Subcutaneous abdominal adipose tissue (tissue), 5 donors: ENCODE data around the gene WRAP53.

Experiments
- H3K27ac ChIP-seq: one replicate; pipeline ENCODE4 v1.7.0; 2013; ENCODE audit warnings: low read depth, mild to moderate bottlenecking, inconsistent platforms, low read length, moderate library complexity
- H3K27me3 ChIP-seq, 5 donors: one replicate each; pipeline ENCODE4 v1.7.0; 2013; ENCODE audit warnings: low read length in 5 of 5, inconsistent platforms in 1 of 5; ENCODE audit not compliant: control insufficient read depth in 5 of 5, insufficient read depth in 4 of 5
- H3K36me3 ChIP-seq, 5 donors: one replicate each; pipeline ENCODE4 v1.7.0; 2013; ENCODE audit warnings: low read length in 5 of 5; ENCODE audit not compliant: control insufficient read depth in 5 of 5, insufficient read depth in 5 of 5
- H3K4me1 ChIP-seq, 5 donors: one replicate each; pipeline ENCODE4 v1.7.0; 2013; ENCODE audit warnings: low read length in 5 of 5, mild to moderate bottlenecking in 3 of 5, moderate library complexity in 1 of 5; ENCODE audit not compliant: control insufficient read depth in 5 of 5, insufficient read depth in 5 of 5
- H3K4me3 ChIP-seq, 5 donors: one replicate each; pipeline ENCODE4 v1.7.0; 2013; ENCODE audit warnings: low read length in 5 of 5, low read depth in 1 of 5
- H3K9ac ChIP-seq, 5 donors: one replicate each; pipeline ENCODE4 v1.7.0; 2013; ENCODE audit warnings: low read length in 5 of 5, mild to moderate bottlenecking in 4 of 5, moderate library complexity in 3 of 5
- H3K9me3 ChIP-seq, 5 donors: one replicate each; pipeline ENCODE4 v1.7.0; 2013; ENCODE audit warnings: low read length in 5 of 5; ENCODE audit not compliant: control insufficient read depth in 5 of 5
- donor health status: healthy.
- donor health status: healthy.
- donor health status: healthy.
- donor health status: healthy.
- donor health status: healthy.

Gene WRAP53

DNA sequence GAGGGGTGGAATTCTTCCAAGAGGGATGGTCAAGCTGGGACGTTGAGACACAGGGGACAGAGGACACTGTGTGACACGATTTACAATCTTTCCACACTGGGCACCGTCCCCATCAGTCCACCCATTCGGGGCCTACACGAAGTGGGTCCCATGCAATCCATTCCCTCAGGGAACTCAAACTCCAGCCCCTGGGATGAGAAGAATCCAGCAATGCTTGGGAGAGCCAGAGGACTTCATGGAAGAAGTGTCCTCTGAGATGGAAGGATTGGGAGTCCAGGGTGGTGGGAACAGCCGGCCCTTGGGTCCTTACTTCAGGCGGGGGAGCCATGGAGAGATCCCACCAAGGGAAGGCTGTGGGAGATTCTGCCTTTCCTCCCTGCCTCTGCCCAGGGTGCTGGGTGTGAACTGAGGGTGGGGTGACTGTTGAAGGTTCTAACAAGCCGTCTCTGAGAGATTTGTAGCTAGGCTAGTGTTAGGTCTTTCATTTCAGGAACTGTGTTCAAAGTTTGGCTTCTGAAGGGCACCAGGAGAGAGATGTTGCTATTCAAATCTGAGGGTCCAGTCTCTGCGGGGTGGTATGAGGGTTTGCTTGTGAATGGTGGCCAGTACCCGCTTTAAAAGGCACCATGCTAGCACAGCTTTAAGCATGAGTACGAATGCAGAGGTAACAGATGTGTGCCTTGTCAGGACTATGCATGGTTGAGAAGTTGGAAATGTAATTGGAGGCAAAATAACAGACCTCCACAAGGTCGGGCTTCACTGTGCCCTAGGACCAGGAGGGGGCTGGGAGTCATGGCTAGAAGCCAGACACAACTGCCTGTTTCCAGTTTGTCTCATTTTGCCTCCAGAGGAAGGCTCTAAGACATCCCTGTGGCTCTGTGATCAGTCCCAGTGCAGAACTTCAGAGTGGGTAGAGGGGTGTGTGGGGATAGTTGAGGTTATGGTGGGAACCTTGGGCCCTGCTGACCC lies 35.6 kb upstream of the WRAP53 start:
- Histone ChIP-seq H3K4me1 (peaks cover 0 to 21% (median 18%) of the 10 kb centered on the region in 5 donors), H3K27ac (no peak overlapping the region), H3K9me3 (no peaks in the 10 kb centered on the region), H3K36me3 (no peaks in the 10 kb centered on the region), H3K9ac (no peak overlapping the region), H3K4me3 (no peak overlapping the region), H3K27me3 (peaks cover 13 to 41% (median 34%) of the 10 kb centered on the region in 5 donors)

DNA sequence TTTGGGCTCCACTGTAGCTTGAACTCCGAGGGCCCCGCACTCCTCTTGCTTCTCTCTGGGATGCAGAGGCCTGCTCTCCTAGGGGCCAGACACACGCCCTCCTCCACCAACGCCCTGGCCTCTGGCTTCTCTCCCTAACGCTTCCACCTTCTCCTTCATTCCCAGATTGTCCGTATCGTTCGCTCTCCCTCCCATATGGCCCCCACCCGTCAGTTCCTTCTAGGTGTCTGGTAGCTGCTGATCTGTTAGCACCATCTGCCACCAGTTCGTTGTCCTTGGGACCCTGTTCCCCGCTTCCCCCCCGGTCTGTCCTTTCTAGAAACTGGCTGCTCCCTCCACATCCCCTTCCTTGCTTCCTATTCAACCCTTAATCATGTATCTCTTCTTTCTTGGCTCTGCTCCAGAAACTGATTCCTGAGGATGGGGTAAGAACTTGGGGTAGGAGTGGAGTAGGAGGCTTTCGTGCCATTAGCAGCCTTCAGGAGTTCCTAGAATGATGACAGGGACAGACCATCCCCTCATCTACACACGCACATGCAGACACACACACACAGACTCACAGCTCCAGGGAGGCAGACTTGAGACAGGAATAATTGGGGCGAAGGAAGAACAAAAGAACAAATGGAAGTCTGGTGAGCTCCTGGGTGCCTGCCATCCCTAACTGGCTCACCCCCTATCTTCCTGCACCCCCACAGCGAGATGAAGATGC lies 33.3 kb upstream of the WRAP53 start:
- Histone ChIP-seq H3K4me3 (no peak overlapping the region), H3K27ac (no peak overlapping the region), H3K36me3 (no peaks in the 10 kb centered on the region), H3K27me3 (peaks cover 10 to 38% (median 27%) of the 10 kb centered on the region in 5 donors), H3K4me1 (peaks cover 0 to 21% (median 18%) of the 10 kb centered on the region in 5 donors), H3K9ac (no peak overlapping the region), H3K9me3 (no peaks in the 10 kb centered on the region)

DNA sequence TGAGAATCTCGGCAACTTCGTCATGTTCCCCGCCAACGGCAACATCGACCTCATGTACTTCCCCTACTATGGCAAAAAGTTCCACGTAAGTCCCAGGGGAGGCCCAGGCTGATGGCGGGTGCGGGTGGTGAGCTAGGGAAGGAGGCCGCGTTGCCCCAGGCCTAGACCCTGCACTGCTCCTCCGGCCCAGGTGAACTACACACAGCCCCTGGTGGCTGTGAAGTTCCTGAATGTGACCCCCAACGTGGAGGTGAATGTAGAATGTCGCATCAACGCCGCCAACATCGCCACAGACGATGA lies 32.8 kb upstream of the WRAP53 start:
- no peak overlapping the region for H3K4me3 ChIP-seq
- no peak overlapping the region for H3K9ac ChIP-seq
- peaks cover 5 to 33% (median 22%) of the 10 kb centered on the region in 5 donors for H3K27me3 ChIP-seq
- H3K4me1 ChIP-seq: peaks cover 0 to 16% (median 13%) of the 10 kb centered on the region in 5 donors
- H3K36me3 ChIP-seq: no peaks in the 10 kb centered on the region
- H3K9me3 ChIP-seq: no peaks in the 10 kb centered on the region
- H3K27ac ChIP-seq: no peak overlapping the region

DNA sequence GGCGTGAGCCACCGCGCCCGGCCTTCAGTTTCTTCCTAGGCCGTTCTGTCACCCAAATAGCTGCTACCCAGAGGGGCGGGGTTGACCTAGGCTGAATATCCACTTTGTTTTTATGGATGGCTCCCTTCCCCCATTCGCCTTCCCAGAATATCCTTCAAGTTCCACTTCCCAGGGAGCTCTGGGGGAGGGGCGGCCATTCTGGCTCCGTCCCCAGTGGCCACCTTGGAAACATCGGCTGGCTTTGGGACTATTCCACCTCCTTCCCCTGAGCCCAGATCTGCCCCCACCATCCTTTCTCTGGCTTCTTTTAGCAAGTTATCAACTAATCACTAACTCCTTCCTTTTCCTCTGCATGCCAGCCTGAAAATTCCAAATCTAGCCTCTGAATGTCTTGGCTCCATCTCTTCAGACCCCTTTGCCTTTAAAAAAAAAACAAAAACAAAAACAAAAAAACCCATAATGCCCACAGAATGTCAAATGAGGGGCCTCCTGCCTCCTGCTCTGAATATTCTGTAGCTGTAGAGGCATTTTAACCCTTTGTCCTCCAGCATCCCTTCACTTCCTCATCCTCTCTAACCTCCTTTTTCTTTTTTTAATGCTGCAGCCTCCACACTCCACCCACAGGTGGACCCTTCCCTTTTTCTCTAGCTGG lies 31.2 kb upstream of the WRAP53 start:
- peaks cover 0 to 4% (median 0%) of the 10 kb centered on the region in 5 donors for H3K4me1 ChIP-seq
- no peaks in the 10 kb centered on the region for H3K36me3 ChIP-seq
- H3K27me3 ChIP-seq: peaks cover 0 to 18% (median 12%) of the 10 kb centered on the region in 5 donors
- H3K9ac ChIP-seq: no peak overlapping the region
- no peaks in the 10 kb centered on the region for H3K9me3 ChIP-seq
- H3K27ac ChIP-seq: no peak overlapping the region
- H3K4me3 ChIP-seq: no peak overlapping the region

DNA sequence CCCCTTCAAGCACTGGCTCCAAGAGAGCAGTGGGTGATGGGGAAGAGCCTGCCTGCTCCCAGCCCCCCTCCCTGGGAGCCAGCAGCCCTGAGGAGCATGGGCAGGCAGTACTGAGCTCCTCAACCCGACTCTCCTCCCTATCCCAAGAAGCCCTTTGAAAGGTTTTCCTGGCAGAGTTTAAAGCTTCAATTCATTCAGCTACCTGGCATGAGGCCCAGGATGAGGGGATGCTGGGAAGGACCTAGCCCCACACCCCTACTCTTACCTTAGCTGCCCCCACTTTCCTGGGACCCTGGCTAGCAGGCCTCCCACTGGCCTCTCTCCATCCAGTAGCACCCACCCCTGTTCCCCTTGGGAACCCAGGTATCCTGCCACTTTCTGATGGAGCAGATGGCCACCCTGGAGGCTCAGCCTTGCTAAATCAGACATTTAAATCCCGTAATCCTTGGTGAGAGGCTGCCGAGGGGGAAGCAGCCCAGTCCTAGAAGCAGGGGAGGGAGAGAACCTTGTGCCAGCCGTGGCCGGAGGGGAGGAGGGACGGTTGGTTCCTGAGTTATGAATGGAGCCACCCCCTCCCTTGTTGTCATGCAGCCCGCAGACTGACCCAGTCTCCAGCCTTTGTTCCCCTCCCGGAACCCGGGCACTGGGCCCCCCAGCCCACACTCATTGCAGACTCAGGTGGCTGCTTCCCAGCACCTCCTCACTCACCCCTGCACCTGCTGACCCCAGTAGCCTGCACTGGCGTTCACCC lies 20.4 kb upstream of the WRAP53 start:
- Histone ChIP-seq H3K36me3 (peaks cover 0 to 66% (median 45%) of the 10 kb centered on the region in 5 donors), H3K4me1 (no peaks in the 10 kb centered on the region), H3K27me3 (no peaks in the 10 kb centered on the region), H3K4me3 (no peak overlapping the region), H3K9me3 (no peaks in the 10 kb centered on the region), H3K9ac (no peak overlapping the region), H3K27ac (no peak overlapping the region)

DNA sequence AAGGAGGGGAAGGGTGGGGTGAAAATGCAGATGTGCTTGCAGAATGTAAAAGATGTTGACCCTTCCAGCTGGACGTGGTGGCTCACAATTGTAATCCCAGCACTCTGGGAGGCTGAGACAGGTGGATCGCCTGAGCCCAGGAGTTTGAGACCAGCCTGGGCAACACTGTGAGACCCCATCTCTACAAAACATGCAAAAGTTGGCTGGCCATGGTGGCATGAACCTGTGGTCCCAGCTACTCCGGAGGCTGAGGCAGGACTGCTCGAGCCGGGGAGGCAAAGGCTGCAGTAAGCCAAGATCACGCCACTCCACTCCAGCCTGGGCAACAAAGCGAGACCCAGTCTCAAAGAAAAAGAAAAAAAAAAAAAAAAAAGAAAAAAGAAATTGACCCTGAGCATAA lies 19.8 kb upstream of the WRAP53 start:
- Histone ChIP-seq H3K27ac (no peak overlapping the region), H3K9me3 (peaks cover 3 to 5% (median 4%) of the 10 kb centered on the region in 5 donors), H3K4me1 (no peaks in the 10 kb centered on the region), H3K4me3 (no peak overlapping the region), H3K27me3 (no peaks in the 10 kb centered on the region), H3K9ac (no peak overlapping the region), H3K36me3 (peaks cover 4 to 72% (median 52%) of the 10 kb centered on the region in 5 donors)

DNA sequence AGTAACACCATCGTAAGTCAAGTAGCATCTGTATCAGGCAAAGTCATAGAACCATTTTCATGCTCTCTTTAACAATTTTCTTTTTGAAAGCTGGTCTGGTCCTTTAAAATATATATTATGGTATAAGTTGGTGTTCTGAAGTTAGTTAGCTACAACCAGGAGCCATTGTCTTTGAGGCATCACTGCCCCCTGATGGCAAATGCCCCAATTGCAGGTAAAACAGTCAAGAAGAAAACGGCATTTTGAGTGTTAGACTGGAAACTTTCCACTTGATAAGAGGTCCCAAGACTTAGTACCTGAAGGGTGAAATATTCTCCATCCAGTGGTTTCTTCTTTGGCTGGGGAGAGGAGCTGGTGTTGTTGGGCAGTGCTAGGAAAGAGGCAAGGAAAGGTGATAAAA lies 15.0 kb upstream of the WRAP53 start:
- Histone ChIP-seq H3K4me1 (no peaks in the 10 kb centered on the region), H3K27me3 (no peaks in the 10 kb centered on the region), H3K4me3 (no peak overlapping the region), H3K36me3 (peaks cover 4 to 74% (median 64%) of the 10 kb centered on the region in 5 donors), H3K9ac (no peak overlapping the region), H3K27ac (no peak overlapping the region), H3K9me3 (peaks cover 3 to 10% (median 9%) of the 10 kb centered on the region in 5 donors)

DNA sequence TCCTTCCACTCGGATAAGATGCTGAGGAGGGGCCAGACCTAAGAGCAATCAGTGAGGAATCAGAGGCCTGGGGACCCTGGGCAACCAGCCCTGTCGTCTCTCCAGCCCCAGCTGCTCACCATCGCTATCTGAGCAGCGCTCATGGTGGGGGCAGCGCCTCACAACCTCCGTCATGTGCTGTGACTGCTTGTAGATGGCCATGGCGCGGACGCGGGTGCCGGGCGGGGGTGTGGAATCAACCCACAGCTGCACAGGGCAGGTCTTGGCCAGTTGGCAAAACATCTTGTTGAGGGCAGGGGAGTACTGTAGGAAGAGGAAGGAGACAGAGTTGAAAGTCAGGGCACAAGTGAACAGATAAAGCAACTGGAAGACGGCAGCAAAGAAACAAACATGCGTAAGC lies 13.3 kb upstream of the WRAP53 start:
- Histone ChIP-seq H3K9ac (no peak overlapping the region), H3K9me3 (peaks cover 3 to 10% (median 9%) of the 10 kb centered on the region in 5 donors), H3K4me3 (no peak overlapping the region), H3K27me3 (no peaks in the 10 kb centered on the region), H3K4me1 (no peaks in the 10 kb centered on the region), H3K36me3 (peaks cover 4 to 57% (median 48%) of the 10 kb centered on the region in 5 donors), H3K27ac (no peak overlapping the region)

DNA sequence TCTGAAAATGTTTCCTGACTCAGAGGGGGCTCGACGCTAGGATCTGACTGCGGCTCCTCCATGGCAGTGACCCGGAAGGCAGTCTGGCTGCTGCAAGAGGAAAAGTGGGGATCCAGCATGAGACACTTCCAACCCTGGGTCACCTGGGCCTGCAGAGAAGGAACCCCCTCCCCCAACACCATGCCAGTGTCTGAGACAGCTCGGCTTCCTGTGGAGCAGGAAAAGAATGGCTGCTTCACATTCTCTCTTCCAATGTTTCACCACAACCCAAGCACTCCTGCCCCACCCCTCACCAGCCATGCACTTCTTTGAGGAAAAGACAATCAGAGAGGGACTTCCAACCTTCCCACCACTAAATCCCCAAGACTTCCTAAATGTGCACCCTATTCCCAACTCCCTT lies 11.7 kb upstream of the WRAP53 start:
- Histone ChIP-seq H3K36me3 (peaks cover 4 to 42% (median 37%) of the 10 kb centered on the region in 5 donors), H3K27ac (no peak overlapping the region), H3K4me3 (no peak overlapping the region)

More for the DNA sequence above, 11.7 kb upstream of the WRAP53 start:
- H3K4me1 ChIP-seq: no peaks in the 10 kb centered on the region
- no peaks in the 10 kb centered on the region for H3K27me3 ChIP-seq
- no peak overlapping the region for H3K9ac ChIP-seq
- peaks cover 3 to 10% (median 9%) of the 10 kb centered on the region in 5 donors for H3K9me3 ChIP-seq
